ENCODE results near the gene BMPR1B.

The BMPR1B gene

GRCh38 chr4:95178938-95179337, 421.2 kb downstream of the BMPR1B start:
- no peak overlapping the region for H3K4me3 ChIP-seq (ENCODE audit: low read depth, low read length)
- no peak for DNase-seq (ENCODE audit: low read depth)
- in situ Hi-C loops (cut with HindIII; ENCODE audit: low sequenced_read_pairs) = no loop called here
- TF ChIP-seq, protein P1, sequence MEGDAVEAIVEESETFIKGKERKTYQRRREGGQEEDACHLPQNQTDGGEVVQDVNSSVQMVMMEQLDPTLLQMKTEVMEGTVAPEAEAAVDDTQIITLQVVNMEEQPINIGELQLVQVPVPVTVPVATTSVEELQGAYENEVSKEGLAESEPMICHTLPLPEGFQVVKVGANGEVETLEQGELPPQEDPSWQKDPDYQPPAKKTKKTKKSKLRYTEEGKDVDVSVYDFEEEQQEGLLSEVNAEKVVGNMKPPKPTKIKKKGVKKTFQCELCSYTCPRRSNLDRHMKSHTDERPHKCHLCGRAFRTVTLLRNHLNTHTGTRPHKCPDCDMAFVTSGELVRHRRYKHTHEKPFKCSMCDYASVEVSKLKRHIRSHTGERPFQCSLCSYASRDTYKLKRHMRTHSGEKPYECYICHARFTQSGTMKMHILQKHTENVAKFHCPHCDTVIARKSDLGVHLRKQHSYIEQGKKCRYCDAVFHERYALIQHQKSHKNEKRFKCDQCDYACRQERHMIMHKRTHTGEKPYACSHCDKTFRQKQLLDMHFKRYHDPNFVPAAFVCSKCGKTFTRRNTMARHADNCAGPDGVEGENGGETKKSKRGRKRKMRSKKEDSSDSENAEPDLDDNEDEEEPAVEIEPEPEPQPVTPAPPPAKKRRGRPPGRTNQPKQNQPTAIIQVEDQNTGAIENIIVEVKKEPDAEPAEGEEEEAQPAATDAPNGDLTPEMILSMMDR (IDR thresholded peaks at IDR 0.05; ENCODE audit: low read depth, low read length, missing control alignments) = no peak

GRCh38 chr4:95180531-95181242, 422.9 kb downstream of the BMPR1B start:
- in situ Hi-C loops (cut with HindIII; ENCODE audit: low sequenced_read_pairs) = no loop called here
- TF ChIP-seq, protein P1 (IDR thresholded peaks at IDR 0.05; ENCODE audit: low read depth, low read length, missing control alignments) = no peak
- DNase-seq (ENCODE audit: low read depth) = no peak
- H3K4me3 ChIP-seq (ENCODE audit: low read depth, low read length) = peak overlapping the region; percentile 8

GRCh38 chr4:95181243-95181995, 423.7 kb downstream of the BMPR1B start:
- peak overlapping the region; percentile 8 for H3K4me3 ChIP-seq (ENCODE audit: low read depth, low read length)
- DNase-seq (ENCODE audit: low read depth) = peak; percentile 48
- in situ Hi-C loops (cut with HindIII; ENCODE audit: low sequenced_read_pairs) = no loop called here
- TF ChIP-seq, protein P1 (IDR thresholded peaks at IDR 0.05; ENCODE audit: low read depth, low read length, missing control alignments) = peak; percentile 26

GRCh38 chr4:95181996-95182306, 424.2 kb downstream of the BMPR1B start:
- in situ Hi-C loops (cut with HindIII; ENCODE audit: low sequenced_read_pairs) = no loop called here
- no peak overlapping the region for H3K4me3 ChIP-seq (ENCODE audit: low read depth, low read length)
- TF ChIP-seq, protein P1 (IDR thresholded peaks at IDR 0.05; ENCODE audit: low read depth, low read length, missing control alignments) = no peak
- DNase-seq (ENCODE audit: low read depth) = no peak

DNA sequence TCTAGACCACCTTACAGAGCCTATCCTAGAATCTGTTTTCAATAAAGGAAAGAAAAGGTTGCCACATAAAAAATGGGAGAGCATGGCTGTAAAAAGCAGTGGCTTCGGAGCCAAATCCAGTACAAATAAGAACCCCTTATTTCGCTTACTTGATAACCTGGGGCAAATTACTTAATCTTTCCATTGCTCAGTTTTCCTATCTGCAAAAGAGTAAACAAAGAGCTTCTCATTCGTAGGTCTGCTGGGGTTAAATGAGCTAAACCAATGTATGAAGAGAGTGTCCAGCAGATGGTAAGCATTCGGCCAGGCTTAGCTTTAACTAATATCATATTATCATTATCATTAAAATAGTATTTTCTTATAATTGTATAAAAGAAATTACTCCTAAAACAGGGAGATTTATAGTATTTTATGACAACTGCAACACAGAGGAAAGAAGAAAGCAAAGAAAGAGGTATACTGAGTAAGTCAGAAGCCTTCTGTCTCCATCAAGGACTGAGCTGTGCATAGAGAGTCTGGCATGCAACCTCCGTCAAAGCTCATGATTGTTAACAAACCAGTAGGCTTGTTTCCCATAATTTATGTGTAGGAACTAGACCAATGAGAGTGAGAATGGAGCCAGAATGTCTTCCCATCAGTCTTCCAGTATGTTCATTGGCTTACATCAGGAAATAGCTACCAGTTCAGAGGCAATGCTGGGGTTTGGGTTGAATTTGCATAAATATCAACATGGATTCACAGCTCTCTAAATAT, 426.1 kb downstream of the BMPR1B start:
- H3K4me3 ChIP-seq (ENCODE audit: low read depth, low read length) = no peak overlapping the region
- TF ChIP-seq, protein P1 (IDR thresholded peaks at IDR 0.05; ENCODE audit: low read depth, low read length, missing control alignments) = no peak
- in situ Hi-C loops (cut with HindIII; ENCODE audit: low sequenced_read_pairs) = no loop called here
- no peak for DNase-seq (ENCODE audit: low read depth)

DNA sequence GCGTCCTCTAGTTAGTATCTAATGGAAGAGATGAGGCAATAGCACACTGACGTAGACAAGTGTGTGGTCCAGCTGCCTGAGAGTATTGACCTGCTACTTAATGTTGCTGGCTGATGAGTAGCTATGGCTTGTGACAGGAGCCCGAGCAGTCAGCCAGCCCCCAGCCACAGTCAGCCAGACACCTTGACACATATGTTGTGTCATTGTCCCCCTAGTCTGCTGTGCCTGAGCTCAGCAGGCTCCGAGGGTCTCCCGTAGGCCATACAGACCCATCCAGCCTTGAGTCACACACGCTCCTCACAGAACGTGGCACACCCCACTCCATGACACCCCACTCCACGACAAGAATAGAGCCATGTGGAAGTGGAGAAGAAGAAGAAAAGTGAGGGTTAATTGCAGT, 428.9 kb downstream of the BMPR1B start:
- TF ChIP-seq, protein P1 (IDR thresholded peaks at IDR 0.05; ENCODE audit: low read depth, low read length, missing control alignments) = no peak
- in situ Hi-C loops (cut with HindIII; ENCODE audit: low sequenced_read_pairs) = no loop called here

More for the DNA sequence above, 428.9 kb downstream of the BMPR1B start:
- no peak overlapping the region for H3K4me3 ChIP-seq (ENCODE audit: low read depth, low read length)
- no peak for DNase-seq (ENCODE audit: low read depth)
